ENCODE measurements around the gene GALNT17. TPM values are rescaled to one million over a fixed set of nuclear protein-coding genes. Genes with fewer than 3 reads are reported as not detected.
A peak's percentile ranks its signal among the peaks of the same experiment; 100 is the strongest.

The GALNT17 gene
- total and polyA plus RNA-seq, 2 experiments from 2014 or later, result 11.1 to 65.6 TPM

GRCh38 chr7:71682841-71683781 lies 551.2 kb downstream of the GALNT17 start:
- H2AFZ ChIP-seq, result peak overlapping the region; percentile 64
- H3K9me3 Mint-ChIP-seq, result no peaks in the 10 kb centered on the region
- no peaks in the 10 kb centered on the region for H3F3A ChIP-seq (replicated peaks; ENCODE audit: low read depth)
- H4K20me1 ChIP-seq (replicated peaks; ENCODE audit: insufficient read depth), result no peaks in the 10 kb centered on the region
- 0 out of 2 replicates have a peak overlapping the region, but pooled peaks have one; percentile 34 for H3K4me2 ChIP-seq
- no peaks in the 10 kb centered on the region for H3K36me3 ChIP-seq (ENCODE audit: insufficient read depth)
- H3K79me2 ChIP-seq (replicated peaks; ENCODE audit: insufficient read depth), result no peaks in the 10 kb centered on the region
- H3K36me3 Mint-ChIP-seq (ENCODE audit: low read depth), result peaks cover 34% of the 10 kb centered on the region
- H3K4me3 Mint-ChIP-seq, result no peak overlapping the region
- peak overlapping the region; percentile 73 for H3K27ac Mint-ChIP-seq
- peak; percentile 25 for DNase-seq (ENCODE audit: low spot score)
- H3K4me1 Mint-ChIP-seq, result peaks cover 13% of the 10 kb centered on the region
- H3K27me3 Mint-ChIP-seq (ENCODE audit: insufficient read depth, low read depth, poor library complexity), result peaks cover 7% of the 10 kb centered on the region
- H3K27ac ChIP-seq (ENCODE audit: low read depth), result 0 out of 2 replicates have a peak overlapping the region, but pooled peaks have one; percentile 33
- H3K27me3 ChIP-seq (ENCODE audit: insufficient read depth), result no peaks in the 10 kb centered on the region
- peaks cover 15% of the 10 kb centered on the region for H3K4me1 ChIP-seq (ENCODE audit: insufficient read depth)
- H3K4me3 ChIP-seq, result no peak overlapping the region
- peak; percentile 90 for ATAC-seq
- TF ChIP-seq, protein P1, sequence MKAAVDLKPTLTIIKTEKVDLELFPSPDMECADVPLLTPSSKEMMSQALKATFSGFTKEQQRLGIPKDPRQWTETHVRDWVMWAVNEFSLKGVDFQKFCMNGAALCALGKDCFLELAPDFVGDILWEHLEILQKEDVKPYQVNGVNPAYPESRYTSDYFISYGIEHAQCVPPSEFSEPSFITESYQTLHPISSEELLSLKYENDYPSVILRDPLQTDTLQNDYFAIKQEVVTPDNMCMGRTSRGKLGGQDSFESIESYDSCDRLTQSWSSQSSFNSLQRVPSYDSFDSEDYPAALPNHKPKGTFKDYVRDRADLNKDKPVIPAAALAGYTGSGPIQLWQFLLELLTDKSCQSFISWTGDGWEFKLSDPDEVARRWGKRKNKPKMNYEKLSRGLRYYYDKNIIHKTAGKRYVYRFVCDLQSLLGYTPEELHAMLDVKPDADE (IDR thresholded peaks at IDR 0.05), result no peak
- no peak for TF ChIP-seq ZNF114 (CRISPR knock-in tag; IDR thresholded peaks at IDR 0.05)
- TF ChIP-seq ZNF462 (CRISPR knock-in tag; IDR thresholded peaks at IDR 0.05), result peak; percentile 46; the same call in 1 of the 2 replicates
- no peak for TF ChIP-seq STAT1 (IDR thresholded peaks at IDR 0.05; ENCODE audit: unreplicated experiment)
- H3K9me2 ChIP-seq (ENCODE audit: insufficient read depth), result no peaks in the 10 kb centered on the region

All from GM23338 (cell line).